Stimulated activated CD4-positive, alpha-beta T cell treated with anti-CD3 and anti-CD28 coated beads, TNF-alpha, amount 100 ng/mL, for 48 hours (primary cell): ENCODE measurements around the gene ANKRD34A.

Experiments used
- DNase-seq, 3 donors: peaks; one replicate each; pipeline ENCODE4 v3.0.0-alpha.2; 2020; ENCODE audit warnings: low read depth in 3 of 3

Gene ANKRD34A

DNA sequence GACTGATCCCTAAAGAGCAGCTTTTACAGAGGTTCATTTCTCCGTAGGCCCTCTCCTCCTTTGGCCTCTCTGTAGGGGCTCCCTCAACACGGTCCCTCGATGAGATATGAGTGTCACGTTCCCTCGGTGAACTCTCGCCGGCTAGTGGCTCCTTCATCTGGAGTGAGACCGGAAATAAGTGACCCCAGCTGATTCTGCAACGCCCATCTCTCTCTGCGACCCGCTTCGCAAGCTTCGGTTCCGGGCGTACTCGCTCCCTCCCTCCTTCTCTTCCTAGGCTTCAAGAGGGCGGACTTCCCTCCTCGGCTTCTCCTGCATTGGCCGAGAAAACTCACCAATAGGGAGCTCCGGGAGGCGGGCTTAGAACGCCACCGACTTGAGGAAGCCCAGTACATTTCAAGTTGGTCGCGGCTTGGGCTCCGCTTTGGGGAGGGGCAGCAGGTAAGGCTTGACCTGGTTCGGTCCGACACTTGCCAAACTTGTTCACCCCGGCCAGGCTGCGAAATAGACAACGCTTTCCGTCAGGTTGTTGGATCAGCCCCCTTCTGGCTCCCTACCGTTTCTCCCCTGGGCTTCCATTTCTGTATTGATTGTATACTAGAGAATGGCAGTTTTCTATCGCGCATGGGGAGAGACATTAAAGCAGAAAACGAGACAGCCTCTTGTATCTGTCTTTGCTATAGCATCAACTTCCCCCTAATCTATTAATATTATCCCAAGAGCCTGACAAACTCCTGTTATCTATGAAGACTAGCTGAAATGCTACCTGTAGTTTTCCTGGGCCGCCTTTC is at the start of gene ANKRD34A, which contains the start of gene POLR3GL:
TSS of gene ANKRD34A (minus strand) at position 248 of the 791 bp plus-strand sequence. CDS start 2,816 bp downstream, outside the sequence.
TSS of gene POLR3GL (plus strand) at position 363 of the 791 bp plus-strand sequence. CDS start 10,176 bp downstream, outside the sequence.
- peak; percentile 79 to 87 (median 86) for DNase-seq

DNA sequence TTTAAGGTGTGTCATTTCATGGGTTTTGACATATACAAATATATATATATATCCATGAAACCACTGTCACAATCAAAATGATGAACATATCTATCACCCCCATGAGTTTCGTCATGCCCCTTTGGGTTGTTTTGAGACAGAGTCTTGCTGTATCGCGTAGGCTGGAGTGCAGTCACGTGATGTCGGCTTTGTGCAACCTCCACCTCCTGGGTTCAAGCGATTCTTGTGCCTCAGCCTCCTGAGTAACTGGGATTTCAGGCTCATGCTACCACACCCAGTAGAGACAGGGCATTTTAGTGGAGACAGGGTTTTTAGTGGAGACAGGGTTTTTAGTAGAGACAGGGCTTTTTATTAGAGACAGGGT is 49.2 kb upstream of the ANKRD34A start:
- DNase-seq: no peak

DNA sequence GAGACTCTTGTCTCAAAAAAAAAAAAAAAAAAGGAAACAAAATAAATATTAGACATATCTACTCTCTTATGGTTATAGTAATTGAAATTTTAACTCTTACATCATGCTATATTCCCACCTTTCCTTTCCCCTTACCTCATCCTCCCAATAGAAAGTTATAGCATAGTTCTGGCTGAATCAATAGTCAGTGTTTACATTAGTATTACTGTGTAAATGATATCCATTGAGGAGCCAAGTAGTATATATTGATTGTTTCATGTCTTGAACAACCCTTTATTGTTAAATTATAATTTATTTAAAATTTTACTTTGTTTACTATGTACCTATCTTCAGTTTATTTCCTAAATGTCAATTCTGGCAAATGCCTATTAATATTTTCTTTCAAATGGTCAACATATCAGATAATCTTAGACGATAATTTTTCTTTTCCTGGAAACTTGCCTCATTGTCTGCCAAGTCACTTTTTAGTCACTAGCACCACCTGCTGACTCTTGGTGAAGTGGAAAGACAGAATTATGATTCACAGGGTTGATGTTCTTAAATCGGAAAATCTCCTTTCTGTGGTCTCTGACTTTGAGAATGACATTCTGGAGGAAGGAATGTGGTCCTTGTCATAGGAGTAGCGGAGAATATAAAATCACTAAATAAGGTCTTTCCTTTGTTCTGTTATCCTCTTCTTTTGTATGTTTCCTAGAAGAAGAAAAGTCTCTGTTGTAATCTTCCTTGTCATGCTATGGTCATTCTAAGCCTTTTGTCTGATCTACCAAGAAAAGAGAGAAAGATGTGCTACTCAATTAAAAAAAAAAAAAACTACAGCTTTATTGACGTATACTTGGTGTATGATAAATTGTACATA is 48.6 kb upstream of the ANKRD34A start:
- DNase-seq: no peak

DNA sequence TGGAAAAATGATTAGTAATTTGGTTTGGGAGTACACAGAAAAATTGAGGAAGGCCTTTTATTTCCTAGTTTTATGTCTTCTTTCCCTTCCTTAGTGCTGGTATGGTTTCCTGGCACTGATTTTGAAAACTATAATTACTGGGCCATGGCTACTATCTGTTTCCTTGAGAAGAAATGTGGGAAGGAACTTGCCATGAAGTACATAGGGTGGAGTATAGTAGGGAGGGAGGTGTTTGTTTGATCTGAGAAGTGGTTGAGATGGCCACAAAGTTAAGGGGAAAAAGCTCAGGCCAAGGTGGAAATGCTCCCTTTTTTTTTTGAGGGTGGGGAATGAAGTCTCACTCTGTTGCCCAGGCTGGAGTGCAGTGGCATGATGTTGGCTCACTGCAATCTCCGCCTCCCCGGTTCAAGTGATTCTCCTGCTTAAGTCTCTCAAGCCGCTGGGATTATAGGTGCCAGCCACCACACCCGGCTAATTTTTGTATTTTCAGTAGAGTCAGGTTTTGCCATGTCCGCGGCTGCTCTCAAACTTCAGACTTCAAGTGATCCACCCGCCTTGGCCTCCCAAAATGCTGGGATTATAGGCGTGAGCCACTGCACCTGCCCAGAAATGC is 45.9 kb upstream of the ANKRD34A start:
- no peak for DNase-seq

- DNase-seq: no peak
These were observed 43.2 kb upstream of the ANKRD34A start for GRCh38 chr1:146007489-146008133.

DNA sequence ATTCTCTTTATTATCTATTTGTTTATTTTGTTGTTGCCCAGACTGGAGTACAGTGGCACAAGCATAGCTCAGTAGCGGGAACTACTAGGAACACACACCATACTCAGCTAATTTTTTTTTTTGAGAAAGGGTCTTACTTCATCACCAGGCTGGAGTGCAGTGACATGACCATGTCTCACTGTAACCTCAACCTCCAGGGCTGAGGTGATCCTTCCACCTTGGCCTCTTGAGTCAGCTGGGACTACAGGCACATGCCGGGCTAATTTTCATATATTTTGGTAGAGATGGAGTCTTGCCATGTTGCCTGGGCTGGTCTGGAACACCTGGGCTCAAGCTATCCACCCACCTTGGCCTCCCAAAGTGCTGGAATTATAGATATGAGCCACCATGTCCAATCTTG is 37.3 kb upstream of the ANKRD34A start:
- no peak for DNase-seq

DNA sequence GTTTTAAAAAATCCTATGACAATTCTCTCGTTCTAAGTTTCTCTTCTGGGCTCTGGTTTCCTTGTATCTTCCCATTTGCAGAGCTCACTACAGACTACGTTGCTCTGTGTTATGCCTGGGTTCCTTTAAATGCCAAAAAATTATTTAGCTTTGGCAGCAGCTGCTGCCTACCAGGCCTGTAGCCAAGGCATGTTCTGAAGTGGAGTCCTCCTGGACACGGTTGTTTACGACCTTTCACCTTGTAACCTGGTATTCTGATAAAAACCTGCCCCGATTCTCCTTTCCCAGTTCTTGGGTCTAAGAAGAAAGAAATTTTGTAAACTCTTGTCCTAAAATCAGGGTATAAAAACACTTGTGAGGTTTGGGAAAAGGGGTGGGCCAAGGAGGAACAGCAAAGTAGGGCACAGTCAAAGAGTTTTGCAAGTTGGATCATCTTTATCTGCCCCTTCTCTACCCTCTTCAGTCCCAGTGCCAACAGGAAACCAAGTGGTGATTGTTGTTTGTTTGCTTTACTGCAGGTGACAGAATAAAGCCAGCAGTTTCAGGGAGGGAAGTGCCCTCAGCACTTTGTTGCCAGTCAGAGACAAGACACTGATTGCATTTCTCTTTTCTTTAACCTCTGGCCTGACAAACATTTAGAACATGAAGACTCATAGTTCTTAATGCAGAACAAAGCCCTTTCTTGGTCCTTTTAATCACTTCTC is 35.1 kb upstream of the ANKRD34A start:
- no peak for DNase-seq

- no peak for DNase-seq
These were observed 33.3 kb upstream of the ANKRD34A start for GRCh38 chr1:145997718-145998023.

GRCh38 chr1:145997016-145997717 is 32.8 kb upstream of the ANKRD34A start:
- no peak for DNase-seq

DNA sequence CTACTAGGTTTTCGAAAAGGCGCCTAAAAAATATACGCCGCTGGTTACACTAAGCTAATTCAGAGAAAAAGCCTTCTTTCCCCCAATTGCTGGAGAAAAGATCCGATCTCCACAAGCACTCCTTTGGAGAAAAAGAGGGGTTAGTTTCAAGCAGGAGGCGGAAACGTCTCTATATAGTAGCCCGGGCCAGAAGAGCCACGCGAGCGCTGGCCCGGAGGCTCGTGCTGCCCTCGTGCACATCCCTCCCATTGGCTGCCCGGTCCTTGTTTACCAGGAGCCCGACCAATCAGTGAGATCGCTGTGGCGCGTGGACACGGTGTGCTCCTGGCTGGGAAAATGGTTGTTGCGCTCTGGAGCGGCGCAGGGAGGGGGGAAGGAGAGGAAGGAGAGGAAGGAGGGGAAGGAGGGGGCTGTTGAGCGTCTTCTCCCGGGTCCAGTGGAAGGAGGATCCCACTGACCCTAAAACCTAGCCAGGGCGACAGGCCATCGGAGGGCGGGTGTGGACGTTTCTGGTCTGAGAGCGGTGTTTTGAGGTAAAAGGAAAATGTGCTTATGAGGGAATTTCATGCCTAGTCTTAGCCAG is 32.1 kb upstream of the ANKRD34A start, which contains the start of gene TXNIP:
TSS of gene TXNIP (minus strand) at position 147 of the 583 bp plus-strand sequence. CDS start 313 bp downstream, outside the sequence.
- DNase-seq: peak; percentile 87 to 90 (median 89)

- no peak for DNase-seq
These were observed 31.6 kb upstream of the ANKRD34A start for GRCh38 chr1:145995964-145996432.

- no peak for DNase-seq
These were observed 30.9 kb upstream of the ANKRD34A start for GRCh38 chr1:145995148-145995881.

DNA sequence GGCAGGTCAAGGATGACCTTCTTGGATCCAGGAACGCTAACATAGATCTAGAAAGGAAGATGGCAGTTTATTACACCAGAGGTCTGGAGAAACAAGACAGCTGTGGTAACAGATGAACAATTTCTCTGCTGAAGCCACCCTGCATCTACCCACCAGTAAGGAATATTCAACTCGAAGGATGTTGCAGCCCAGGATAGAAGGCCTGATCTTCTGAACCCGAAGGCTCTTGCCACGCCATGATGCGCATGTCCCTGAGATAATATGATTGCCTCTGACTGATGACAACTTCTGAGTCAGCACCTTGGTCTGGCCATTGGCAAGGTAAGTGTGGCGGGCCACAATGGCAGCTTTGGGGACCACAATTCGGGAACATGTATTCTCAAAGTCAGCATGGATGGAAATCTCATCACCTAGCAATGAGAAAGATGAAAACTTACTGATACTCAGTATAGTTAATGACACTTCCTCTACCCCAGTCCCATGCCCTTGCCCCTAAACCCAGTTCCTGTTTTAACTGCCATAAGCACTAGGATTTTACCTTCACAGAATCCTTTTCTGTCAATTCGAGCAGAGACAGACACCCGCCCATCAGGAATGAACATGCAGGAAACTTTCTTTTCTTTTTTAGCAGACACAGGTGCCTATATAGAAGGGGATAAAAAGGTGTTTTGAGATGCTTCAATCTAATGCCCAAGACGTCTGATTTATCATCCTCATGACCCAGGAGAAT is 30.2 kb upstream of the ANKRD34A start:
- no peak for DNase-seq

DNA sequence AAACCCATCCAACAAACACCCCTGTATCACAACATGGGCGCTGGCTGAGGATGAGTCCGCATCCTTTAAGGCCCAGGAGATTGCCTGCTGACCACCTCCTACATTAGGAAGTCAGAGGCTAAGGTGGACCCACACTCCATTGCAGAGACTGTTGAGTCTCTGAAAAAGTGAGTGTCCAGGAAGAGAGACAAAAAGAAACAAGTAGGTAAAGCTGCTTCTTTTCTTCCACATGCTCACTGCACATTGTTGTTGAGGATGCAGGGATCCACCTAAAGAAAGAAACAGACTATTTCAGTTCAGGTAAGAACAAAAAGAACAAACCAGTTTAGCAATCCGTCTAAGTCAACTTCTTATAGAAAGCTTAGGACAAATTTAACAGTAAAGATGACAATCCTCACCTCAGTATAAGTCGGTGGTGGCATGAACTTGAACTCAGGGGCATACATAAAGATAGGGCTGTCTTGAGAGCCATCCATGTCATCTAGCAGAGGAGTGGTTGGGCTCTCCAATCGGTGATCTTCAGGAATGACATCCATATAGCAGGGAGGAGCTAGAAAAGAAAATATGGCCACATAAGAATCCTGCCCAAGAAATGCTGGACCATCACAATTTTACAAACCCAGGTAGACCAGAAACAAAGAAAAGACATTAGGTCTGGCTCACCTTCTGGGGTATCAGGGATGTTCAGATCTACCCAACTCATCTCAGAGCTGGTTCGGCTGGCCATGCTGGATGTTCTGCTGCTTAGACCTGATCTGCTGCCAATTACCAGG is 29.4 kb upstream of the ANKRD34A start:
- no peak for DNase-seq

DNA sequence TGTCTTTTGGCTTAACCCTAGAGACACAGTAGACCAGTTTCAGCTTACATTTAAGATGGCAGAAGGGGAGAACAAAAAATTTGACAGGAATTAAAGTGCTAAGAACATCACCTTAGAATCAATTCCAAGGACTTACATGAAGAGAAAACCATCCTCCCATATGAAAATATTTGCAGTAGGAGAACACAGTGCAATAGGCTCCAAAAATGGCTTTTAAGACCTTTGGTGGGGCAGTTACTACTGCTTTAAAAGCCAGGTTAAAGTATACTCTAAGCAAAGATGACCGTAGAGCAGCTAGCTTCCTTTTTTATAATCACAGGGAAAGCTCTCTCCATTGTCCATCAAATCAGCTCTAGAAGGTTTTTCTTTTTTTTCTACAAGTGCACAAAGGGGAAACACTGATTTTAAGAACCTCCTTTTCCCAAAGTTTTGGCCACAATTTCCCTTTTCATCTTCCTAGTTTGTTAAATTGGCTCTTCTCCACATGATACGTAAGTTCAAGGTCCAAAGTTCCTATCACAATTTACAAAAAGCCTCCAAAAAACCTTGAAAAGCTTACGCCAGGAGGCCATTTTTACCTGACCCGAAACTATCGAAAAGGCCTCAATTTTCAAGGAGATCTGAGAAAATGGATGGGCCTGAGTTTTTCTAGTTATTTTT is 28.7 kb upstream of the ANKRD34A start:
- DNase-seq: no peak

DNA sequence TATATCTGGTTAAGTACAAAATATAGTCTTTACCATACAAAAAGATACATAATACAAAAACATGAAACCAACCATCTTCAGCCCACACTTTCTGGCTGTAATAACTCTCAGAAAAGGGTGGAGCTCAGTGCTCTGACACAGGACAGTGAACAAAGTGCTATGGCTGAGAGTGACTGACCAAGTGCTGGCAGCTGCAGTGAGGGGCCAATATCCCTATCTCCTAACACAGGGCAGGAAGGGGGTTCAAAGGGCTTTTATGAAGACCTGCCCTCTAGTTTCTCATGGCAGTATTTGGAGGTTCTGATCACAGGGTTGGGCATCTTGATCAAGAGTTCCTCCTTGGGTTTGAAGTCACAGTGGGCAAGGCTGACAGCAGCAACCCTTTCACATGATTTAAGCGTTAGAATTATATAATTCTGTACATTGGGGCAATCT is 28.1 kb upstream of the ANKRD34A start:
- DNase-seq: no peak

- no peak for DNase-seq
These were observed 27.5 kb upstream of the ANKRD34A start for GRCh38 chr1:145991735-145992412.
